ENCODE data around the gene PDLIM4.

PDLIM4 gene

GRCh38 chr5:132253008-132253441 lies 4.5 kb upstream of the PDLIM4 start:
- no peak for DNase-seq (ENCODE audit: low read depth)
- no peak overlapping the region for H3K4me3 ChIP-seq (ENCODE audit: low read length)
- TF ChIP-seq CTCF (conservative IDR thresholded peaks at IDR 0.05; ENCODE audit: low read depth, low read length): no peak

GRCh38 chr5:132253452-132254320 lies 3.8 kb upstream of the PDLIM4 start:
- H3K4me3 ChIP-seq (ENCODE audit: low read length): no peak overlapping the region
- no peak for TF ChIP-seq CTCF (conservative IDR thresholded peaks at IDR 0.05; ENCODE audit: low read depth, low read length)
- DNase-seq (ENCODE audit: low read depth): no peak

- TF ChIP-seq CTCF (conservative IDR thresholded peaks at IDR 0.05; ENCODE audit: low read depth, low read length): no peak
- DNase-seq (ENCODE audit: low read depth): no peak
Measured at GRCh38 chr5:132254321-132254977, 3.0 kb upstream of the PDLIM4 start.

GRCh38 chr5:132256086-132256782 lies 1.3 kb upstream of the PDLIM4 start:
- no peak for DNase-seq (ENCODE audit: low read depth)
- no peak for TF ChIP-seq CTCF (conservative IDR thresholded peaks at IDR 0.05; ENCODE audit: low read depth, low read length)
- no peak overlapping the region for H3K4me3 ChIP-seq (ENCODE audit: low read length)

More at GRCh38 chr5:132254321-132254977, 3.0 kb upstream of the PDLIM4 start:
- no peak overlapping the region for H3K4me3 ChIP-seq (ENCODE audit: low read length)

GRCh38 chr5:132256783-132257130 lies 739 bp upstream of the PDLIM4 start:
- no peak for DNase-seq (ENCODE audit: low read depth)
- no peak for TF ChIP-seq CTCF (conservative IDR thresholded peaks at IDR 0.05; ENCODE audit: low read depth, low read length)
- H3K4me3 ChIP-seq (ENCODE audit: low read length): peak overlapping the region; percentile 67

- TF ChIP-seq CTCF (conservative IDR thresholded peaks at IDR 0.05; ENCODE audit: low read depth, low read length): no peak
- H3K4me3 ChIP-seq (ENCODE audit: low read length): peak overlapping the region; percentile 67
- DNase-seq (ENCODE audit: low read depth): no peak
Measured at GRCh38 chr5:132258102-132259068, 889 bp downstream of the PDLIM4 start.

Measured in retinal pigment epithelial cell (primary cell).